Effector memory CD4-positive, alpha-beta T cell (primary cell): ENCODE results near the gene ADAMTS2.
"Not testable (repeated sequence)": the region's sequence is repeated elsewhere in the genome, so short reads cannot be mapped to it uniquely, and the experiment has no call there.

ENCODE experiments used
- DNase-seq, 3 donors: peaks; one replicate each; pipeline ENCODE4 v3.0.0-alpha.2; 2020
- H3K27ac ChIP-seq: 2 replicates; pipeline ENCODE4 v1.7.0; 2013; ENCODE audit warnings: mild to moderate bottlenecking, low read length, moderate library complexity; ENCODE audit not compliant: insufficient read depth, poor library complexity, severe bottlenecking
- H3K27me3 ChIP-seq: replicated peaks from 2 replicates; pipeline ENCODE4 v1.7.0; 2013; ENCODE audit warnings: mild to moderate bottlenecking, low read length; ENCODE audit not compliant: insufficient read depth, control insufficient read depth, poor library complexity, severe bottlenecking
- H3K36me3 ChIP-seq: 2 replicates; pipeline ENCODE4 v1.7.0; 2013; ENCODE audit warnings: mild to moderate bottlenecking, low read length, moderate library complexity; ENCODE audit not compliant: control insufficient read depth, insufficient read depth
- H3K4me1 ChIP-seq: 2 replicates; pipeline ENCODE4 v1.7.0; 2013; ENCODE audit warnings: low read length, mild to moderate bottlenecking; ENCODE audit not compliant: control insufficient read depth, insufficient read depth, poor library complexity, severe bottlenecking
- H3K4me3 ChIP-seq: 2 replicates; pipeline ENCODE4 v1.7.0; 2013; ENCODE audit warnings: low read length, low read depth, mild to moderate bottlenecking; ENCODE audit not compliant: insufficient read depth, poor library complexity, severe bottlenecking
- H3K9me3 ChIP-seq: 2 replicates; pipeline ENCODE4 v1.7.0; 2013; ENCODE audit warnings: mild to moderate bottlenecking, low read length, moderate library complexity; ENCODE audit not compliant: control insufficient read depth

The ADAMTS2 gene

GRCh38 chr5:179115307-179115706 is 230.0 kb downstream of the ADAMTS2 start:
- Histone ChIP-seq H3K27ac (no peak overlapping the region), H3K36me3 (no peaks in the 10 kb centered on the region), H3K27me3 (no peaks in the 10 kb centered on the region), H3K4me3 (no peak overlapping the region), H3K4me1 (no peaks in the 10 kb centered on the region), H3K9me3 (peaks cover 5% of the 10 kb centered on the region)
- no peak for DNase-seq

- no peaks in the 10 kb centered on the region for H3K4me1 ChIP-seq
- no peaks in the 10 kb centered on the region for H3K36me3 ChIP-seq
- H3K27ac ChIP-seq = no peak overlapping the region
- no peak overlapping the region for H3K4me3 ChIP-seq
- no peak for DNase-seq
- H3K27me3 ChIP-seq = no peaks in the 10 kb centered on the region
- peaks cover 5% of the 10 kb centered on the region for H3K9me3 ChIP-seq
Measured at GRCh38 chr5:179114756-179115155, 230.5 kb downstream of the ADAMTS2 start.

- H3K27me3 ChIP-seq = no peaks in the 10 kb centered on the region
- H3K27ac ChIP-seq = no peak overlapping the region
- H3K4me1 ChIP-seq = no peaks in the 10 kb centered on the region
- H3K36me3 ChIP-seq = no peaks in the 10 kb centered on the region
- H3K4me3 ChIP-seq = no peak overlapping the region
- DNase-seq = no peak
- peaks cover 5% of the 10 kb centered on the region for H3K9me3 ChIP-seq
Measured at GRCh38 chr5:179113945-179114641, 231.2 kb downstream of the ADAMTS2 start.

- Histone ChIP-seq H3K27ac (no peak overlapping the region), H3K36me3 (no peaks in the 10 kb centered on the region), H3K9me3 (peaks cover 5% of the 10 kb centered on the region), H3K27me3 (no peaks in the 10 kb centered on the region), H3K4me3 (no peak overlapping the region), H3K4me1 (no peaks in the 10 kb centered on the region)
- DNase-seq = no peak
Measured at GRCh38 chr5:179113143-179113530, 232.1 kb downstream of the ADAMTS2 start.

- H3K9me3 ChIP-seq = peaks cover 5% of the 10 kb centered on the region
- H3K4me3 ChIP-seq = no peak overlapping the region
- DNase-seq = no peak
- no peak overlapping the region for H3K27ac ChIP-seq
- H3K36me3 ChIP-seq = no peaks in the 10 kb centered on the region
- no peaks in the 10 kb centered on the region for H3K27me3 ChIP-seq
- H3K4me1 ChIP-seq = no peaks in the 10 kb centered on the region
Measured at GRCh38 chr5:179112469-179113142, 232.7 kb downstream of the ADAMTS2 start.

- Histone ChIP-seq H3K4me3 (no peak overlapping the region), H3K27ac (no peak overlapping the region), H3K36me3 (no peaks in the 10 kb centered on the region), H3K4me1 (no peaks in the 10 kb centered on the region), H3K27me3 (no peaks in the 10 kb centered on the region), H3K9me3 (peaks cover 5% of the 10 kb centered on the region)
- no peak for DNase-seq
Measured at GRCh38 chr5:179111267-179112207, 233.7 kb downstream of the ADAMTS2 start.

- H3K4me1 ChIP-seq = no peaks in the 10 kb centered on the region
- no peak for DNase-seq
- no peak overlapping the region for H3K27ac ChIP-seq
- H3K36me3 ChIP-seq = no peaks in the 10 kb centered on the region
- no peaks in the 10 kb centered on the region for H3K27me3 ChIP-seq
- H3K9me3 ChIP-seq = peaks cover 5% of the 10 kb centered on the region
- no peak overlapping the region for H3K4me3 ChIP-seq
Measured at GRCh38 chr5:179110528-179110927, 234.7 kb downstream of the ADAMTS2 start.

- not testable (repeated sequence) for H3K36me3 ChIP-seq, H3K9me3 ChIP-seq, H3K27ac ChIP-seq, H3K27me3 ChIP-seq, DNase-seq, H3K4me3 ChIP-seq, H3K4me1 ChIP-seq
Measured at GRCh38 chr5:179101282-179101681, 244.0 kb downstream of the ADAMTS2 start.

GRCh38 chr5:179089502-179089901 is 255.8 kb downstream of the ADAMTS2 start:
- Histone ChIP-seq H3K4me3 (no peak overlapping the region), H3K9me3 (peaks cover 45% of the 10 kb centered on the region), H3K27ac (no peak overlapping the region), H3K4me1 (no peaks in the 10 kb centered on the region), H3K27me3 (no peaks in the 10 kb centered on the region), H3K36me3 (no peaks in the 10 kb centered on the region)
- DNase-seq = no peak

- Histone ChIP-seq H3K27ac (no peak overlapping the region), H3K9me3 (peaks cover 85% of the 10 kb centered on the region), H3K4me1 (no peaks in the 10 kb centered on the region), H3K36me3 (peaks cover 34% of the 10 kb centered on the region), H3K27me3 (no peaks in the 10 kb centered on the region), H3K4me3 (no peak overlapping the region)
- DNase-seq = no peak
Measured at GRCh38 chr5:179080724-179081123, 264.5 kb downstream of the ADAMTS2 start.
